CD14-positive monocyte (primary cell): ENCODE measurements around the gene HOXA11. TPM values are rescaled to one million over a fixed set of nuclear protein-coding genes. Genes with fewer than 3 reads are reported as not detected.
A peak's percentile ranks its signal among the peaks of the same experiment; 100 is the strongest.

Experiments used
- DNase-seq, 3 donors: peaks; one replicate each; pipeline ENCODE4 v3.0.0-alpha.2; 2011 to 2022
- H2AFZ ChIP-seq: 2 replicates; pipeline ENCODE4 v1.6.0; 2012; ENCODE audit warnings: mild to moderate bottlenecking, low read depth, low read length, inconsistent platforms; ENCODE audit not compliant: insufficient read depth, poor library complexity, severe bottlenecking
- H3K27ac ChIP-seq, 2 donors: 1 replicate in 1 of 2; 2 replicates in 1 of 2; pipeline ENCODE4 v1.5.1; 2012 to 2013; ENCODE audit warnings: low read length in 2 of 2, control low read depth in 1 of 2, inconsistent platforms in 1 of 2, low read depth in 1 of 2, mild to moderate bottlenecking in 1 of 2
- H3K27me3 ChIP-seq, 2 donors: one replicate each; pipeline versions ENCODE4 v1.6.0 to v1.6.1; 2011 to 2013; ENCODE audit warnings: low read length in 2 of 2; ENCODE audit not compliant: control insufficient read depth in 2 of 2, insufficient read depth in 2 of 2
- H3K36me3 ChIP-seq, 2 donors: replicated peaks in 1 of 2; 1 replicate in 1 of 2; 2 replicates in 1 of 2; pipeline versions ENCODE4 v1.5.1 to v1.6.1; 2012 to 2013; ENCODE audit warnings: low read length in 2 of 2, control low read depth in 1 of 2, inconsistent platforms in 1 of 2, mild to moderate bottlenecking in 1 of 2; ENCODE audit not compliant: insufficient read depth in 2 of 2, control insufficient read depth in 1 of 2
- H3K4me1 ChIP-seq, 2 donors: 1 replicate in 1 of 2; 2 replicates in 1 of 2; pipeline versions ENCODE4 v1.5.1 to v1.6.1; 2012 to 2013; ENCODE audit warnings: low read length in 2 of 2, control low read depth in 1 of 2, inconsistent platforms in 1 of 2, mild to moderate bottlenecking in 1 of 2, moderate library complexity in 1 of 2; ENCODE audit not compliant: insufficient read depth in 2 of 2, control insufficient read depth in 1 of 2
- H3K4me2 ChIP-seq: replicated peaks from 2 replicates; pipeline ENCODE3; 2012; ENCODE audit warnings: low read length, moderate library complexity, mild to moderate bottlenecking; ENCODE audit not compliant: poor library complexity, severe bottlenecking; ENCODE audit errors: extremely low read depth
- H3K4me3 ChIP-seq, 3 experiments: fragments of 200-600 bp in 1 of 3; sonication (generic) in 1 of 3; replicated peaks in 1 of 3; 1 replicate in 2 of 3; 2 replicates in 1 of 3; pipeline ENCODE4 v1.5.1; 2011 to 2013; ENCODE audit warnings: low read length in 3 of 3, mild to moderate bottlenecking in 3 of 3, control low read depth in 2 of 3, low read depth in 2 of 3, inconsistent platforms in 1 of 3, moderate library complexity in 1 of 3
- H3K79me2 ChIP-seq: 2 replicates; pipeline ENCODE4 v1.6.0; 2012; ENCODE audit warnings: mild to moderate bottlenecking, control low read depth, inconsistent platforms, low read length, moderate library complexity; ENCODE audit not compliant: insufficient read depth
- H3K9ac ChIP-seq: 2 replicates; pipeline ENCODE4 v1.6.0; 2017; ENCODE audit warnings: low read length, mild to moderate bottlenecking; ENCODE audit not compliant: insufficient read depth, poor library complexity, severe bottlenecking
- H3K9me3 ChIP-seq, 2 donors: replicated peaks in 1 of 2; 1 replicate in 1 of 2; 2 replicates in 1 of 2; pipeline versions ENCODE4 v1.5.1 to v1.6.1; 2012 to 2013; ENCODE audit warnings: low read length in 2 of 2, control low read depth in 1 of 2; ENCODE audit not compliant: control insufficient read depth in 1 of 2, insufficient read depth in 1 of 2
- H4K20me1 ChIP-seq: 2 replicates; pipeline ENCODE4 v1.6.0; 2012; ENCODE audit warnings: mild to moderate bottlenecking, low read length, control low read depth, moderate library complexity; ENCODE audit not compliant: insufficient read depth
- H3K27ac Mint-ChIP-seq, 7 donors: one replicate each; pipeline ENCODE4 v1.8.0; 2020; ENCODE audit warnings: mild to moderate bottlenecking in 7 of 7, mixed read lengths in 7 of 7, moderate library complexity in 6 of 7, inconsistent platforms in 2 of 7
- H3K27me3 Mint-ChIP-seq, 3 donors: one replicate each; pipeline ENCODE4 v1.8.0; 2021 to 2022; ENCODE audit warnings: low read depth in 3 of 3, mild to moderate bottlenecking in 3 of 3, mixed read lengths in 3 of 3, moderate library complexity in 3 of 3, inconsistent platforms in 1 of 3
- H3K36me3 Mint-ChIP-seq, 2 donors: one replicate each; pipeline ENCODE4 v1.8.0; 2020; ENCODE audit warnings: mixed read lengths in 2 of 2, inconsistent platforms in 1 of 2, mild to moderate bottlenecking in 1 of 2
- H3K4me1 Mint-ChIP-seq: one replicate; pipeline ENCODE4 v1.8.0; 2020; ENCODE audit warnings: mild to moderate bottlenecking, mixed read lengths
- H3K4me3 Mint-ChIP-seq, 2 donors: one replicate each; pipeline ENCODE4 v1.8.0; 2020; ENCODE audit warnings: mild to moderate bottlenecking in 2 of 2, mixed read lengths in 2 of 2, moderate library complexity in 1 of 2
- H3K9me3 Mint-ChIP-seq, 7 donors: one replicate each; pipeline ENCODE4 v1.8.0; 2020 to 2022; ENCODE audit warnings: mixed read lengths in 7 of 7, mild to moderate bottlenecking in 6 of 7, moderate library complexity in 6 of 7, inconsistent platforms in 2 of 7
- WGBS: methylation state at CpG from one replicate; pipeline ENCODE4 v1.1.5; 2013; ENCODE audit warnings: missing lambda C conversion rate; ENCODE audit not compliant: insufficient coverage; 5-methylcytosine and 5-hydroxymethylcytosine counted together
- intact Hi-C, 2 donors: fragments of 100-400 bp; cut with micrococcal nuclease; formaldehyde crosslinking; loops; one replicate each; pipeline versions ENCODE4 v1.15.0 to v1.15.1; 2023
- polyA plus RNA-seq, 3 donors: library from polyadenylated mRNA; depleted of rRNA in 1 of 3; unstranded in 2 of 3; stranded (reverse) in 1 of 3; fragments of 300-500 nt in 2 of 3; fragments of >200 nt in 1 of 3; fragmentation: Illumina TruSeq in 2 of 3; gene quantifications; 1 replicate in 2 of 3; 2 replicates in 1 of 3; pipeline ENCODE4 v1.2.3, GENCODE V29; 2012 to 2021
- TF ChIP-seq, protein P1 (sequence below): fragments of 200-600 bp; IDR thresholded peaks from one replicate; pipeline ENCODE4 v1.8.0; 2022; ENCODE audit warnings: antibody characterized with exemption, mild to moderate bottlenecking

HOXA11 gene
- polyA plus RNA-seq, 3 donors, result not detected

DNA sequence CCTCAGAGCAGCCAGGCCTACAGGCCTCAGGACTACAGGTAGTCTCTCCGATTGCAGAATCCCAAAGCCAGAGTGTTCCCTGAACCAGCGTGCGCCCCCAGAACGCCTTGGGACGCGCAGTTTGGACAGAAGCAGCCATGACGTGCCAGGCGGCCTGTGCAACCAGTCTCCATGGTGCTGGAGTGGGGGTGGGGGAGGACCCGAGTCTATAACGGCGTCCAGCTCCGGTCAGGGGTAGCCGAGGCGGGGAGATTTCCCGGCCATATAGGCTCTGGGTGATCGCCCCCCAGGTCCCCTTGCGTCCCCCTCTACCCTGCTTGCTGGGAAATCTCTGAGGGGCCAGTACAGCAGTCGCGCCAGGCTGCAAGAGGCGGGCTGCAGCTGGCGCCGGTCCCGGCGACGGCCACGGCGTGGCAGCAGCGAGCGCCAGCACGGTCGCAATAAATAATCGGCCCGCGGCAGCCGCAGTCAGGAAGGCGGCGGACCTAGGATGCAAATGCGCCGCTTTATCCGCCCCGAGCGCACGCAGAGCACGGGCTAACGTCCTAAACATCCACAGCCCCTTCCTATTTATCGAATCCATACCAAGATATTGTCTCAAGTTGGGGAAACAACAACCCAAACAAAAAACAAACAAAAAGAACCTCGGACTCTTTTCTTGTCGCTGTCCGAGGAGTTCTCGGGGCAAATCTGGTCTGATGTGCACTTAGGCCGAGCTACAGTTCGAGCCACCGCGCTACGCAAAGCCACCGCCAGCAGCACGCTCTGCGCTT lies 34.3 kb downstream of the HOXA11 start:
- Histone ChIP-seq H3K4me3 (peak overlapping the region in 2 of 3 experiments; percentile 14 to 66), H3K27me3 (peaks cover 92 to 100% of the 10 kb centered on the region in 2 donors), H3K9ac (no peak overlapping the region), H3K27ac (no peak overlapping the region), H3K79me2 (no peaks in the 10 kb centered on the region), H3K4me2 (peak overlapping the region; percentile 73), H4K20me1 (no peaks in the 10 kb centered on the region), H2AFZ (peak overlapping the region; percentile 43), H3K36me3 (no peaks in the 10 kb centered on the region), H3K9me3 (peaks cover 5 to 72% of the 10 kb centered on the region in 2 donors), H3K4me1 (peaks cover 56 to 61% of the 10 kb centered on the region in 2 donors)
- peaks cover 15 to 32% of the 10 kb centered on the region in 2 donors for H3K36me3 Mint-ChIP-seq
- H3K4me1 Mint-ChIP-seq, result peaks cover 59% of the 10 kb centered on the region
- TF ChIP-seq, protein P1, sequence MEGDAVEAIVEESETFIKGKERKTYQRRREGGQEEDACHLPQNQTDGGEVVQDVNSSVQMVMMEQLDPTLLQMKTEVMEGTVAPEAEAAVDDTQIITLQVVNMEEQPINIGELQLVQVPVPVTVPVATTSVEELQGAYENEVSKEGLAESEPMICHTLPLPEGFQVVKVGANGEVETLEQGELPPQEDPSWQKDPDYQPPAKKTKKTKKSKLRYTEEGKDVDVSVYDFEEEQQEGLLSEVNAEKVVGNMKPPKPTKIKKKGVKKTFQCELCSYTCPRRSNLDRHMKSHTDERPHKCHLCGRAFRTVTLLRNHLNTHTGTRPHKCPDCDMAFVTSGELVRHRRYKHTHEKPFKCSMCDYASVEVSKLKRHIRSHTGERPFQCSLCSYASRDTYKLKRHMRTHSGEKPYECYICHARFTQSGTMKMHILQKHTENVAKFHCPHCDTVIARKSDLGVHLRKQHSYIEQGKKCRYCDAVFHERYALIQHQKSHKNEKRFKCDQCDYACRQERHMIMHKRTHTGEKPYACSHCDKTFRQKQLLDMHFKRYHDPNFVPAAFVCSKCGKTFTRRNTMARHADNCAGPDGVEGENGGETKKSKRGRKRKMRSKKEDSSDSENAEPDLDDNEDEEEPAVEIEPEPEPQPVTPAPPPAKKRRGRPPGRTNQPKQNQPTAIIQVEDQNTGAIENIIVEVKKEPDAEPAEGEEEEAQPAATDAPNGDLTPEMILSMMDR, result peak; percentile 90
- WGBS, result under 1% methylated on average over 57 of the region's 58 CpGs
- DNase-seq, result peak; percentile 64 to 70 (median 69)
- peaks cover 94 to 100% (median 99%) of the 10 kb centered on the region in 3 donors for H3K27me3 Mint-ChIP-seq
- H3K27ac Mint-ChIP-seq, result no peak overlapping the region
- peak overlapping the region; percentile 78 to 94 for H3K4me3 Mint-ChIP-seq
- H3K9me3 Mint-ChIP-seq, result peaks cover 3 to 57% (median 32%) of the 10 kb centered on the region in 7 donors
- intact Hi-C loops, result loop anchor here (5.0 kb wide), 2 partner anchors 37 to 1288 kb away; partner anchors contain the start of gene HOXA11 (in 2 of the 2)

DNA sequence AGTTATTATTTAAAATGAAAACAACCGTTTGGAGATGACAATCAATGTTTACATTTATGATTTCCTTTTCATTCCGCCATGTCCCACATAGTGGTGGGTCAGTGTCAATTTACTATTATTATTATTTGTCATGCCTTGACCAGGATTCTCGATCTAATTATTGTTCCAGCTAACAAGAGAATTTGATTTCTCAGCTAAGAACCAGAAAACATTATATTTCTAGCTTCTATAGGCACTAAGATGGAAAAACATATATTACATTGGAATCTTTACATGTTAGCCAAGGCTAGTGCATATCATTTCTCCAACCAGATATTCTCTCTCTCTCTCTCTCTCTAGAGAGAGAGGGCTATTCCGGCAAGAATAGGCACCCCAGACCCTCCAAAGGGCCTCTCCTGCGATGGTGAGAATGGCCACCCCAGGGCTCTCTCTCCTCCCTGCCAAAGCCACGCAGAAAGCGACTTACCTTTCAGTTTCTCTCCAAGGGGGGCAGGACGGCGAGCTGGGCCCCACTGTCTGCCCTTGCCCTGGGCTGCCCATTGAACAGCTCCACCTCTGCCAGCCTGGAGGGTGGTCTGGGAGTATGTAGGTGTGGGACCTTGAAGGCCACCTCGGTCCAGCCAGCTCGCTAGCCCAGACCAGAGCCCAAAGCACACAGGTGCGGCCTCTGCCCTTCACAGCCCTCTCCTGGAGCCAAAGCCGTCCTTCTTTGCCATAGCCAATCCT lies 35.0 kb downstream of the HOXA11 start:
- H3K4me2 ChIP-seq, result peak overlapping the region; percentile 73
- peak overlapping the region in 1 of 2 donors; percentile 94 for H3K4me3 Mint-ChIP-seq
- H3K36me3 Mint-ChIP-seq, result peaks cover 15 to 31% of the 10 kb centered on the region in 2 donors
- DNase-seq, result no peak
- H3K4me1 ChIP-seq, result peaks cover 49 to 53% of the 10 kb centered on the region in 2 donors
- no peaks in the 10 kb centered on the region for H3K79me2 ChIP-seq
- H4K20me1 ChIP-seq, result no peaks in the 10 kb centered on the region
- H3K4me3 ChIP-seq, result peak overlapping the region in 1 of 3 experiments; percentile 66
- TF ChIP-seq, protein P1, result no peak
- no peak overlapping the region for H3K27ac Mint-ChIP-seq
- intact Hi-C loops, result loop anchor here (5.0 kb wide), 2 partner anchors 37 to 1288 kb away; partner anchors contain the start of gene HOXA11 (in 2 of the 2)
- H3K4me1 Mint-ChIP-seq, result peaks cover 54% of the 10 kb centered on the region
- no peak overlapping the region for H3K27ac ChIP-seq
- peaks cover 84 to 100% of the 10 kb centered on the region in 2 donors for H3K27me3 ChIP-seq
- H3K27me3 Mint-ChIP-seq, result peaks cover 95 to 100% (median 99%) of the 10 kb centered on the region in 3 donors
- no peaks in the 10 kb centered on the region for H3K36me3 ChIP-seq
- 6% methylated on average over 6 of the region's 13 CpGs for WGBS
- no peak overlapping the region for H3K9ac ChIP-seq
- peak overlapping the region; percentile 43 for H2AFZ ChIP-seq
- peaks cover 12 to 65% of the 10 kb centered on the region in 2 donors for H3K9me3 ChIP-seq
- peaks cover 10 to 58% (median 33%) of the 10 kb centered on the region in 7 donors for H3K9me3 Mint-ChIP-seq
